Measurements from ENCODE around the gene FYB2.

The FYB2 gene

DNA sequence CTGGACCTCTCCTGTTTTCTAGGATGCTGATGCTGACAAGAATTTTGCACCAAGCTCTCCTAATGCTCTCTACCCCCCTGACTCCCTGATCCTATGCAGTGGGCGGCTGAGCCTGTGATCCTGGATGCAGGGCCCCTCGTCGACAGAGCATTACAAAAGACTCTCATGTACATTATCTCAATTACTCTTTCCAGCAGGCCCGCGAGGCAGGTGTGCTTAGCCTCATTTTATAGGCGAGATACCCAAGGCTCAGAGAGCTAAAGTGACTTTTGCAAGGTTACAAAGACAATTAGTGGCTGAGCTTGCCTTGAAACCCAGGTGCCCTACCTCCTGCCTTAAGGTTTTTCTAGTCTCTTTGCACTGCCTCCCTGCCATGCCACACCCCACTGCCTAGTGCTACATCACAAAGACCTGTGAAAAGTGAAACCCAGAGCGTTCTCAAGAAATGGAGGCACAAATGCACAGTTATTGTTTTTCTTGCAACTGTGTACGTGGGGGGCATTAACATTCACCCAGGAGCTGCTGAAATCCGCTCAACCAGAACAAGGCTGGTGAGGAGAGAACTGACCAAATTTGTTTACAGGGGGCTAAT is 25.4 kb upstream of the FYB2 start:
- no peak overlapping the region for H3K9ac ChIP-seq (ENCODE audit: low read depth, low read length)
- H3K9me3 ChIP-seq (ENCODE audit: control insufficient read depth, insufficient read depth, low read length): no peaks in the 10 kb centered on the region
- H3K36me3 ChIP-seq (ENCODE audit: insufficient read depth, low read length): no peaks in the 10 kb centered on the region
- no peaks in the 10 kb centered on the region for H3K4me1 ChIP-seq (ENCODE audit: insufficient read depth, low read length)

GRCh38 chr1:56843544-56843943 is 24.3 kb upstream of the FYB2 start:
- Histone ChIP-seq H3K9me3 (ENCODE audit: control insufficient read depth, insufficient read depth, low read length) (no peaks in the 10 kb centered on the region), H3K4me1 (ENCODE audit: insufficient read depth, low read length) (no peaks in the 10 kb centered on the region), H3K36me3 (ENCODE audit: insufficient read depth, low read length) (no peaks in the 10 kb centered on the region), H3K9ac (ENCODE audit: low read depth, low read length) (no peak overlapping the region)

- Histone ChIP-seq H3K9ac (ENCODE audit: low read depth, low read length) (no peak overlapping the region), H3K9me3 (ENCODE audit: control insufficient read depth, insufficient read depth, low read length) (no peaks in the 10 kb centered on the region), H3K36me3 (ENCODE audit: insufficient read depth, low read length) (no peaks in the 10 kb centered on the region), H3K4me1 (ENCODE audit: insufficient read depth, low read length) (no peaks in the 10 kb centered on the region)
These were observed 19.6 kb upstream of the FYB2 start for GRCh38 chr1:56838759-56839158.

GRCh38 chr1:56837244-56837939 is 18.2 kb upstream of the FYB2 start:
- Histone ChIP-seq H3K9ac (ENCODE audit: low read depth, low read length) (no peak overlapping the region), H3K36me3 (ENCODE audit: insufficient read depth, low read length) (no peaks in the 10 kb centered on the region), H3K4me1 (ENCODE audit: insufficient read depth, low read length) (no peaks in the 10 kb centered on the region), H3K9me3 (ENCODE audit: control insufficient read depth, insufficient read depth, low read length) (no peaks in the 10 kb centered on the region)

- Histone ChIP-seq H3K36me3 (ENCODE audit: insufficient read depth, low read length) (no peaks in the 10 kb centered on the region), H3K9ac (ENCODE audit: low read depth, low read length) (no peak overlapping the region), H3K4me1 (ENCODE audit: insufficient read depth, low read length) (no peaks in the 10 kb centered on the region), H3K9me3 (ENCODE audit: control insufficient read depth, insufficient read depth, low read length) (no peaks in the 10 kb centered on the region)
These were observed 17.2 kb upstream of the FYB2 start for GRCh38 chr1:56836359-56836758.

GRCh38 chr1:56835657-56836056 is 16.5 kb upstream of the FYB2 start:
- Histone ChIP-seq H3K9me3 (ENCODE audit: control insufficient read depth, insufficient read depth, low read length) (no peaks in the 10 kb centered on the region), H3K36me3 (ENCODE audit: insufficient read depth, low read length) (no peaks in the 10 kb centered on the region), H3K9ac (ENCODE audit: low read depth, low read length) (no peak overlapping the region), H3K4me1 (ENCODE audit: insufficient read depth, low read length) (no peaks in the 10 kb centered on the region)

GRCh38 chr1:56834137-56834900 is 15.1 kb upstream of the FYB2 start:
- Histone ChIP-seq H3K4me1 (ENCODE audit: insufficient read depth, low read length) (no peaks in the 10 kb centered on the region), H3K9ac (ENCODE audit: low read depth, low read length) (no peak overlapping the region), H3K36me3 (ENCODE audit: insufficient read depth, low read length) (no peaks in the 10 kb centered on the region), H3K9me3 (ENCODE audit: control insufficient read depth, insufficient read depth, low read length) (no peaks in the 10 kb centered on the region)

GRCh38 chr1:56833088-56833487 is 13.9 kb upstream of the FYB2 start:
- Histone ChIP-seq H3K36me3 (ENCODE audit: insufficient read depth, low read length) (no peaks in the 10 kb centered on the region), H3K9me3 (ENCODE audit: control insufficient read depth, insufficient read depth, low read length) (no peaks in the 10 kb centered on the region), H3K9ac (ENCODE audit: low read depth, low read length) (no peak overlapping the region), H3K4me1 (ENCODE audit: insufficient read depth, low read length) (no peaks in the 10 kb centered on the region)

DNA sequence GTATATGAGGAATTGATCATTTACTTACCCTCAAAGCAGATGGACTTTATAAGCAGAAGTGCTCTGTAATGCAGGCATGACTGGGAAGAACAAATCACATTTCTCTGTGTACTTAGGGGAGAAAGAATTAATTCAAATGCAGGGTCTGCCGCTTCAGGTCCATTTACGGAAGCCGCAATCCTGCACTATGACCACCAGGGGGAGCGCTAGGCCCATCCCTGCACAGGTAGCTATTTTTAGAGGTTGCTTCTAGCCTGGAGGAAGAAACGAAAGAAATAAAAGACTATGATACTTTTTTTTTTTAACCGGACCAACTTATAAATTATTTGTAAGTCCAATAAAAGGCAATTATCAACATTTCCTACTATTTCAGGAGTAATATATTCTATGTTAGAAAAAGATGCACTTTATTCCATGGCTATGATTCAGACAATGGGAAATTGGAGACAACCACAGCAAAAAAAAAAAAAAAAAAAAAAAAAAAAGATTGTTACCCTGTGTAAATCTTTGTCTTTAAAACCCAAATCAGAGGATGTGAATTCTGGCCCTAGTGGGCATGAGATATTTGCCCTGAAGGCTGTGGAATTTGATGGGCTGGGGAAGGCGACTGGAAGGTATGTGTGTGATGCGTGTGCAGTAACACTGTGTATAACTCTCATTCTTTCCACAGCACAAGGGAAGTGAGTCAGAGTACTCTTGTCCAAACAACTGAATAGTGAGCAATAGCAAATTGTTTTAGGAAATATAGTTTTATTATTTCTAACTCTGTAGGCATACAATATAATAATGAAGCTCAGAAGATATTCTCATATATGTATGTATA is 12.9 kb upstream of the FYB2 start:
- no peaks in the 10 kb centered on the region for H3K9me3 ChIP-seq (ENCODE audit: control insufficient read depth, insufficient read depth, low read length)
- no peak overlapping the region for H3K9ac ChIP-seq (ENCODE audit: low read depth, low read length)
- H3K36me3 ChIP-seq (ENCODE audit: insufficient read depth, low read length): no peaks in the 10 kb centered on the region
- H3K4me1 ChIP-seq (ENCODE audit: insufficient read depth, low read length): no peaks in the 10 kb centered on the region

GRCh38 chr1:56830052-56830451 is 10.8 kb upstream of the FYB2 start:
- H3K9ac ChIP-seq (ENCODE audit: low read depth, low read length): no peak overlapping the region
- no peaks in the 10 kb centered on the region for H3K36me3 ChIP-seq (ENCODE audit: insufficient read depth, low read length)
- no peaks in the 10 kb centered on the region for H3K4me1 ChIP-seq (ENCODE audit: insufficient read depth, low read length)
- no peaks in the 10 kb centered on the region for H3K9me3 ChIP-seq (ENCODE audit: control insufficient read depth, insufficient read depth, low read length)

- Histone ChIP-seq H3K9ac (ENCODE audit: low read depth, low read length) (no peak overlapping the region), H3K9me3 (ENCODE audit: control insufficient read depth, insufficient read depth, low read length) (no peaks in the 10 kb centered on the region), H3K4me1 (ENCODE audit: insufficient read depth, low read length) (no peaks in the 10 kb centered on the region), H3K36me3 (ENCODE audit: insufficient read depth, low read length) (no peaks in the 10 kb centered on the region)
These were observed 8.5 kb upstream of the FYB2 start for GRCh38 chr1:56827711-56828110.

GRCh38 chr1:56825436-56825835 is 6.2 kb upstream of the FYB2 start:
- H3K36me3 ChIP-seq (ENCODE audit: insufficient read depth, low read length): no peaks in the 10 kb centered on the region
- no peaks in the 10 kb centered on the region for H3K9me3 ChIP-seq (ENCODE audit: control insufficient read depth, insufficient read depth, low read length)
- H3K9ac ChIP-seq (ENCODE audit: low read depth, low read length): no peak overlapping the region
- H3K4me1 ChIP-seq (ENCODE audit: insufficient read depth, low read length): 0 out of 2 replicates have a peak, but pooled peaks cover 5% of the 10 kb centered on the region

DNA sequence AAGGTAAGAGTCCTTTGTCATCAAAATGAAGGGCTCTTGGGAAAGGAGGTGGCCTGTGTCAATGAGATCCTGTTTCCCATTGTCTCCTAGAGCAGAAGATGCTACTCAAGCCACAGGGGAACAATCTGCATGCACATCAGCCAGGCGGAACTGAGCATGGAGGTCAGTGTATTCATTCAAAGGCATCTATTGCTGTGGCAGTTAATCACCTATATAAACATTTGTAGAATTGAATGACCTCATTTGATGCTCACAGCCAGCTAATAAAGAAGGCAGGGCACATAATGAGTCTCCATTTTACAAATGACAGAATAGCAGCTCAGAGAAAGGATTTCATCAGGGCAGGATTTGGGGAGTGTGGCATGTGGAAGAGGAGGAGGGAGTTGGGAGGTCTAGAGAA is 5.7 kb upstream of the FYB2 start:
- no peak overlapping the region for H3K9ac ChIP-seq (ENCODE audit: low read depth, low read length)
- no peaks in the 10 kb centered on the region for H3K36me3 ChIP-seq (ENCODE audit: insufficient read depth, low read length)
- H3K4me1 ChIP-seq (ENCODE audit: insufficient read depth, low read length): 0 out of 2 replicates have a peak, but pooled peaks cover 5% of the 10 kb centered on the region
- no peaks in the 10 kb centered on the region for H3K9me3 ChIP-seq (ENCODE audit: control insufficient read depth, insufficient read depth, low read length)

- Histone ChIP-seq H3K36me3 (ENCODE audit: insufficient read depth, low read length) (no peaks in the 10 kb centered on the region), H3K4me1 (ENCODE audit: insufficient read depth, low read length) (peaks cover 8% of the 10 kb centered on the region), H3K9me3 (ENCODE audit: control insufficient read depth, insufficient read depth, low read length) (no peaks in the 10 kb centered on the region), H3K9ac (ENCODE audit: low read depth, low read length) (no peak overlapping the region)
These were observed 5.1 kb upstream of the FYB2 start for GRCh38 chr1:56824271-56824670.

Data from ES-I3 (cell line).